Heart right ventricle (tissue), 16 donors: ENCODE measurements around the gene NECTIN1. TPM values are rescaled to one million over a fixed set of nuclear protein-coding genes. Genes with fewer than 3 reads are reported as not detected.

Experiments
- ATAC-seq, 8 donors: fragments of 200-7000 bp; cut with Tn5 transposase; one replicate each; pipeline ENCODE4 v1.9.1; 2020; ENCODE audit warnings: mild to moderate bottlenecking in 8 of 8, moderate library complexity in 8 of 8, moderate number of reproducible peaks in 1 of 8
- DNase-seq, 2 donors: peaks; one replicate each; pipeline ENCODE4 v3.0.0-alpha.2; 2020
- H3K27ac ChIP-seq, 10 donors: fragments of 200-600 bp; sonication (generic) in 2 of 10; one replicate each; pipeline versions ENCODE4 v1.5.0 to v1.8.0; 2020 to 2022; ENCODE audit warnings: mild to moderate bottlenecking in 3 of 10
- H3K27me3 ChIP-seq, 7 donors: fragments of 200-600 bp; one replicate each; pipeline ENCODE4 v1.8.0; 2021 to 2022; ENCODE audit warnings: mild to moderate bottlenecking in 2 of 7
- H3K36me3 ChIP-seq, 9 donors: fragments of 200-600 bp; sonication (generic) in 1 of 9; one replicate each; pipeline versions ENCODE4 v1.5.0 to v1.8.0; 2020 to 2022; ENCODE audit warnings: mild to moderate bottlenecking in 2 of 9
- H3K4me1 ChIP-seq, 9 donors: fragments of 200-600 bp; sonication (generic) in 1 of 9; one replicate each; pipeline versions ENCODE4 v1.5.0 to v1.8.0; 2020 to 2022; ENCODE audit warnings: mild to moderate bottlenecking in 4 of 9
- H3K4me3 ChIP-seq, 10 donors: fragments of 200-600 bp; sonication (generic) in 2 of 10; one replicate each; pipeline versions ENCODE4 v1.5.0 to v1.8.0; 2020 to 2022; ENCODE audit warnings: mild to moderate bottlenecking in 7 of 10, moderate library complexity in 2 of 10
- H3K9me3 ChIP-seq, 11 donors: fragments of 200-600 bp in 10 of 11; sonication (generic) in 2 of 11; one replicate each; pipeline versions ENCODE4 v1.5.0 to v1.8.0; 2013 to 2022; ENCODE audit warnings: mild to moderate bottlenecking in 2 of 11, control low read depth in 1 of 11, moderate library complexity in 1 of 11
- CTCF ChIP-seq, 9 donors: fragments of 200-600 bp; sonication (generic) in 2 of 9; IDR thresholded peaks; one replicate each; pipeline versions ENCODE4 v1.5.0 to v1.8.0; 2021 to 2022; ENCODE audit warnings: antibody characterized with exemption in 9 of 9, mild to moderate bottlenecking in 5 of 9, moderate library complexity in 1 of 9
- WGBS, 2 donors: extraction: QIAGEN DNeasy Blood & Tissue Kit; methylation state at CpG; one replicate each; pipeline ENCODE4 v1.1.7; 2013; ENCODE audit warnings: inconsistent platforms in 1 of 2; 5-methylcytosine and 5-hydroxymethylcytosine counted together
- intact Hi-C, 10 donors: fragments of 100-400 bp; cut with DNase I; formaldehyde crosslinking; loops; one replicate each; pipeline versions ENCODE4 v1.11.1 to v1.14.2; 2022
- polyA plus RNA-seq, 2 donors: library from polyadenylated mRNA; stranded (reverse); fragments of 200-250 nt; gene quantifications; one replicate each; pipeline ENCODE4 v1.2.3, GENCODE V29; 2013
- total RNA-seq, 10 donors: library from RNA; stranded (reverse); fragmentation: NEBNext Ultra II Directional in 3 of 10; extraction: Animal tissue kit (Norgen Biotek cat#: 25700) in 3 of 10; gene quantifications; one replicate each; pipeline versions ENCODE4 v1.2.1 to v1.2.4, GENCODE V29; 2021 to 2023
- donor health status: Arrhythmogenic right ventricular cardiomyopathy.
- donor health status: ischemic (EF 13 %, LVEDD 7.1; RV severe dilation, severe dysfunction).
- donor health status: healthy with polysubstance abuse.
- donor health status: DM: no; HTN: yes; CAD: no.
- donor health status: DM: no; HTN: no; CAD: no.
- donor health status: ischemic (EF 25% LVEDD 6.9; RV normal size, moderate dysfunction).
- donor health status: ischemic (EF 25% LVEDD 5.7; RV mildly dilated, moderate dysfunction).
- donor health status: healthy.
- donor health status: DM: yes; HTN: yes; CAD: no.
- donor health status: Ischemic cardiomyopathy.
- donor health status: ischemic (EF 35%, LVEDD 5.7; RV mildly dilated, moderate dysfunction).
- donor health status: nonischemic (EF 11% LVEDD 7.7; RV severe dilation, severe dysfunction).
- donor health status: DM: yes; HTN: yes; CAD: no.
- donor health status: PGD.
- donor health status: ischemic (EF 29% LVEDD 5.4; RV normal size, mild dysfunction).
- donor health status: nonischemic (EF 23%, LVEDD 6.1; RV moderate dilation, normal function).

Gene NECTIN1
- total and polyA plus RNA-seq, 12 donors: 4.0 to 22.8 (median 10.4) TPM

DNA sequence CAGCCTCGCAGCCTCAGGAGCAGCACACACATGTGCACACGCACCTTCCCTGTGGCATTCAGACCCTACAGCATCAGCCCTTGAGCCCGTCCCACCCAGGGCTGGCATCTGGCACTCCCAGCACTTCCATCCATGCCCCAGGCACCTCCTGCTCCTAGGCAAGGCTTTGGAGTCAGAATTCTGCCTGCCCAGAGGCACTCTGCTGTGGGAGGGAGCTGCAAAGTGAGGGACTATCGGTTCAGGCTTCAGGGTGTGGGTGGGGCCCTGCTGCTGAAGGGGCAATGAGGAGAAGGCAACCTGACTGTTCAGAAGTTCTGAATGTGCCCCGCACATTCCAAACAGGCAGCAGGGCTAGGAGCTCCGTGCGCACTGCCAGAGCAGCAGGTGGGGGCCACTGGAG is 39.7 kb downstream of the NECTIN1 start:
- Histone ChIP-seq H3K9me3 (no peaks in the 10 kb centered on the region), H3K27ac (no peak overlapping the region), H3K4me1 (peaks cover 0 to 17% (median 9%) of the 10 kb centered on the region in 9 donors), H3K36me3 (no peaks in the 10 kb centered on the region), H3K4me3 (no peak overlapping the region), H3K27me3 (no peaks in the 10 kb centered on the region)
- ATAC-seq (no peak), DNase-seq (no peak)
- no peak for TF ChIP-seq CTCF (IDR thresholded peaks at IDR 0.05)
- intact Hi-C loops: loop anchor here in 1 of 10 donors (5.0 kb wide), 1 partner anchor 38 kb away; the partner anchor contains the start of gene NECTIN1
- 93 to 95% methylated on average over 7 of the region's 7 CpGs for WGBS, 2 donors

GRCh38 chr11:119688356-119688755 is 40.6 kb downstream of the NECTIN1 start:
- no peak overlapping the region for H3K4me3 ChIP-seq
- DNase-seq: no peak
- H3K36me3 ChIP-seq: no peaks in the 10 kb centered on the region
- ATAC-seq: no peak
- no peak for TF ChIP-seq CTCF (IDR thresholded peaks at IDR 0.05)
- no peak overlapping the region for H3K27ac ChIP-seq
- WGBS, 2 donors: 80 to 82% methylated on average over 4 of the region's 4 CpGs
- H3K4me1 ChIP-seq: peaks cover 0 to 23% (median 15%) of the 10 kb centered on the region in 9 donors
- no peaks in the 10 kb centered on the region for H3K9me3 ChIP-seq
- intact Hi-C loops: loop anchor here in 1 of 10 donors (5.0 kb wide), 1 partner anchor 39 kb away; the partner anchor contains the start of gene NECTIN1
- H3K27me3 ChIP-seq: no peaks in the 10 kb centered on the region

DNA sequence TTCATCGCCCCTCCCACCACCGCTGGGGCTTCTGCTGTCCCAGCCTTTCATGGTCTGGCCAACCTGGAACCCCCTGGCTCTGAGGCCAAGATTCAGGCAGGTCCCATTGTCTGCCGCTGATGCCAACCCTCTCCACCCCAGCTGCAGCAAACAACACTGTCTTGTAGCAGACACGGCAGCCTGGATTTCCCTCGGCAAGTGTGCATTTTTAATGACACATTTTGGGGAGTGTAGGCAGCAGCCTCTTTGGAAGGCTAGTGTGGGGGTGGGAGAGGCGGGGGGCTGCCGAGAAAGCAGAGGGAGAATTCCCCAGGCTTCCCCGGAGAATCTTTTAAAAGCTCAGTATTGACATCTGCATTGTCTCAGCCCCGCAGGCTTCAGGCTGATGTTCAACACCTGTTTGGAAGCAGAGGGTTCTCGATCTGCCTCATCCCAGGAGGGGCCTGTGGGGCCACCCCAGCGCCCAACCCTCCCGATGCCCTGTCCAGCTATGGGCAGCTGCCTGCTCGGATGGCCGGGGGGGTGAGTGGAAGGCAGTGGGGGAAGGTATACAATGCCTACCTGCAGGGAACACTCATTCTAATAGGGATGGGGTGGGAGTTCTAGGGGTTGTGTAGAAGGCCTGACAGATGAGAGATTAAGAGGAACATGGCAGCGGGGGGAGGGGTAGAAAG is 41.5 kb downstream of the NECTIN1 start:
- 79 to 85% methylated on average over 15 of the region's 15 CpGs for WGBS, 2 donors
- Histone ChIP-seq H3K27ac (no peak overlapping the region), H3K4me1 (peaks cover 0 to 28% (median 15%) of the 10 kb centered on the region in 9 donors), H3K9me3 (no peaks in the 10 kb centered on the region), H3K27me3 (no peaks in the 10 kb centered on the region), H3K4me3 (no peak overlapping the region), H3K36me3 (no peaks in the 10 kb centered on the region)
- intact Hi-C loops: loop anchor here in 1 of 10 donors (5.0 kb wide), 1 partner anchor 40 kb away; the partner anchor contains the start of gene NECTIN1
- TF ChIP-seq CTCF (IDR thresholded peaks at IDR 0.05): no peak
- ATAC-seq (no peak), DNase-seq (no peak)

DNA sequence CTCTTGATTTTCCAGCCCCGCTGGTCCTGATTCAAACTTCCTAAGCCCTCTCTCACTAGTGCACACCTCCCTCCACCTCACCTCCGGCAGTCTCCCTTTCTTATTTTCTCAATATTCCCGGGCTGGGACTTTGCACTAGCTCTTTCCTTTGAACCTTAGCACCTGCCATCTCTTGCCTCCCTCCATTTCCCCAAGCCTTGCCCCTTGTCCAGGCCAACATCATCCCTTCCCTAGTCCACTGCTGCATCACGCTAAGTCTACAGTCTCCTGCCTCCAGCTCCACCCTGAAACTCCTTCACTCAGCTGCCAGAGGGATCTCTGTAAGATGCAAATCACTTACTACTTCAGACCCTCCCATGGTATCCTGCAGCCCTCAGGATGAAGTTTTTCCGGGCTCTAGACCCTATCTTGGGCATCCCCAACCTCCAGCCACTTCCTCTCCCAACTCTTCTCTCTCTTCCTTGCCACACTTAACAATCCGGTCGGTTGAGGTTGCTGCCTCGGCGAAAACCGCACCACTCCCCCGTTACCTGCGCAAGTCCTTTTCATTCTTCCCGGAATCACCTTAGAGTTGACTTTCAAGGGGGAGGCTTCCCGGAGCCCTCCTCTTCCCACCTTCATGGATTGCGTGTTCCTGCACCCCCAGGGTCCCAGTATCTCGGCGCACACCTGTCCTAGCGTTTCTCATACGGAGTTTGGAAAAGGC is 42.7 kb downstream of the NECTIN1 start:
- no peak for TF ChIP-seq CTCF (IDR thresholded peaks at IDR 0.05)
- no peak overlapping the region for H3K4me3 ChIP-seq
- DNase-seq (no peak), ATAC-seq (no peak)
- no peaks in the 10 kb centered on the region for H3K27me3 ChIP-seq
- WGBS, 2 donors: 95 to 96% methylated on average over 19 of the region's 19 CpGs
- no peaks in the 10 kb centered on the region for H3K9me3 ChIP-seq
- intact Hi-C loops: loop anchor here in 1 of 10 donors (5.0 kb wide), 1 partner anchor 41 kb away; the partner anchor contains the start of gene NECTIN1
- H3K27ac ChIP-seq: no peak overlapping the region
- peaks cover under 1 to 30% (median 17%) of the 10 kb centered on the region in 9 donors for H3K4me1 ChIP-seq
- H3K36me3 ChIP-seq: no peaks in the 10 kb centered on the region
